Glutamatergic neuron (in vitro differentiated cells): Measurements from ENCODE around the gene TTN. TPM values are rescaled to one million over a fixed set of nuclear protein-coding genes. Genes with fewer than 3 reads are reported as not detected.
A peak's percentile ranks its signal among the peaks of the same experiment; 100 is the strongest.

Source experiments
- DNase-seq: peaks from one replicate; pipeline ENCODE4 v3.0.0; 2022
- H3K27ac Mint-ChIP-seq: one replicate; pipeline ENCODE4 v1.8.0; 2020; ENCODE audit warnings: mild to moderate bottlenecking, mixed read lengths, inconsistent platforms; ENCODE audit not compliant: unreplicated experiment
- H3K27me3 Mint-ChIP-seq: one replicate; pipeline ENCODE4 v1.8.0; 2020; ENCODE audit warnings: mild to moderate bottlenecking, moderate library complexity, mixed read lengths, inconsistent platforms; ENCODE audit not compliant: unreplicated experiment
- H3K36me3 Mint-ChIP-seq: one replicate; pipeline ENCODE4 v1.8.0; 2020; ENCODE audit warnings: mild to moderate bottlenecking, mixed read lengths, inconsistent platforms; ENCODE audit not compliant: unreplicated experiment
- H3K4me1 Mint-ChIP-seq: one replicate; pipeline ENCODE4 v1.8.0; 2020; ENCODE audit warnings: mild to moderate bottlenecking, low read depth, mixed read lengths, inconsistent platforms; ENCODE audit not compliant: unreplicated experiment
- H3K4me3 Mint-ChIP-seq: one replicate; pipeline ENCODE4 v1.8.0; 2020; ENCODE audit warnings: mild to moderate bottlenecking, mixed read lengths, inconsistent platforms; ENCODE audit not compliant: unreplicated experiment
- H3K9me3 Mint-ChIP-seq: one replicate; pipeline ENCODE4 v1.8.0; 2020; ENCODE audit warnings: mild to moderate bottlenecking, moderate library complexity, mixed read lengths, inconsistent platforms; ENCODE audit not compliant: unreplicated experiment
- CTCF ChIP-seq: fragments of 200-600 bp; sonication (generic); IDR thresholded peaks from one replicate; pipeline ENCODE4 v1.5.0; 2021; ENCODE audit not compliant: partially characterized antibody, unreplicated experiment
- total RNA-seq: library from RNA; stranded (reverse); fragmentation: NEBNext Ultra II Directional; extraction: Animal tissue kit (Norgen Biotek cat#: 25700); gene quantifications from one replicate; pipeline ENCODE4 v1.2.1, GENCODE V29; 2021; ENCODE audit not compliant: unreplicated experiment

TTN gene
- total RNA-seq, 1 donor from 2014 or later: 0.34 TPM

- peaks cover 3% of the 10 kb centered on the region for H3K9me3 Mint-ChIP-seq
- H3K27me3 Mint-ChIP-seq: no peaks in the 10 kb centered on the region
- H3K4me3 Mint-ChIP-seq: no peak overlapping the region
- no peak for TF ChIP-seq CTCF
- DNase-seq: no peak
- no peak overlapping the region for H3K27ac Mint-ChIP-seq
- no peaks in the 10 kb centered on the region for H3K4me1 Mint-ChIP-seq
- H3K36me3 Mint-ChIP-seq: no peaks in the 10 kb centered on the region
Measured at GRCh38 chr2:178506949-178507348, 300.3 kb downstream of the TTN start.

GRCh38 chr2:178506524-178506923 lies 300.7 kb downstream of the TTN start:
- Mint-ChIP-seq H3K27ac (no peak overlapping the region), H3K9me3 (peaks cover 3% of the 10 kb centered on the region), H3K4me1 (no peaks in the 10 kb centered on the region), H3K4me3 (no peak overlapping the region), H3K36me3 (no peaks in the 10 kb centered on the region), H3K27me3 (no peaks in the 10 kb centered on the region)
- TF ChIP-seq CTCF: no peak
- DNase-seq: no peak

- Mint-ChIP-seq H3K36me3 (no peaks in the 10 kb centered on the region), H3K4me1 (no peaks in the 10 kb centered on the region), H3K4me3 (no peak overlapping the region), H3K27ac (no peak overlapping the region), H3K9me3 (peaks cover 3% of the 10 kb centered on the region), H3K27me3 (no peaks in the 10 kb centered on the region)
- DNase-seq: no peak
- TF ChIP-seq CTCF: no peak
Measured at GRCh38 chr2:178506101-178506500, 301.1 kb downstream of the TTN start.

- DNase-seq: no peak
- no peak overlapping the region for H3K4me3 Mint-ChIP-seq
- no peaks in the 10 kb centered on the region for H3K27me3 Mint-ChIP-seq
- H3K4me1 Mint-ChIP-seq: peaks cover 9% of the 10 kb centered on the region
- no peak overlapping the region for H3K27ac Mint-ChIP-seq
- no peaks in the 10 kb centered on the region for H3K36me3 Mint-ChIP-seq
- H3K9me3 Mint-ChIP-seq: no peaks in the 10 kb centered on the region
- TF ChIP-seq CTCF: no peak
Measured at GRCh38 chr2:178502751-178503150, 304.5 kb downstream of the TTN start.

GRCh38 chr2:178499640-178500039 lies 307.6 kb downstream of the TTN start:
- H3K4me3 Mint-ChIP-seq: no peak overlapping the region
- no peak for TF ChIP-seq CTCF
- no peaks in the 10 kb centered on the region for H3K36me3 Mint-ChIP-seq

More at GRCh38 chr2:178499640-178500039, 307.6 kb downstream of the TTN start:
- Mint-ChIP-seq H3K27ac (peak overlapping the region; percentile 79), H3K9me3 (no peaks in the 10 kb centered on the region), H3K27me3 (no peaks in the 10 kb centered on the region), H3K4me1 (peaks cover 11% of the 10 kb centered on the region)
- no peak for DNase-seq
